GM23338 (cell line): ENCODE data around the gene CA7. TPM values are rescaled to one million over a fixed set of nuclear protein-coding genes. Genes with fewer than 3 reads are reported as not detected.

Source experiments
- EZH2 ChIP-seq: fragments of 200-600 bp; sonication (generic); IDR thresholded peaks from one replicate; pipeline ENCODE4 v1.8.0; 2017; ENCODE audit warnings: antibody characterized with exemption, mild to moderate bottlenecking, low read depth; ENCODE audit not compliant: unreplicated experiment
- EZH2phosphoT487 ChIP-seq: fragments of 200-600 bp; sonication (generic); IDR thresholded peaks from one replicate; pipeline ENCODE4 v1.8.1; 2018; ENCODE audit warnings: antibody characterized with exemption; ENCODE audit not compliant: unreplicated experiment
- STAT1 ChIP-seq: IDR thresholded peaks from one replicate; pipeline ENCODE4 v1.6.1; 2016; ENCODE audit warnings: antibody characterized with exemption; ENCODE audit not compliant: unreplicated experiment
- polyA plus RNA-seq: library from polyadenylated mRNA; unstranded; fragments of >200 nt; fragmentation: Nextera tagmentation; extraction: Ambion mirVana; gene quantifications from 2 replicates; pipeline ENCODE4 v1.2.1, GENCODE V29; 2016
- total RNA-seq: library from RNA; depleted of rRNA; stranded (reverse); fragments of >200 nt; shearing (Covaris generic); gene quantifications from 2 replicates; pipeline ENCODE4 v1.2.3, GENCODE V29; 2014
- TF ChIP-seq, protein P1 (sequence below): fragments of 250-450 bp; sonication (Bioruptor Pico); IDR thresholded peaks from 2 replicates; pipeline ENCODE4 v1.5.0; 2020; ENCODE audit warnings: mild to moderate bottlenecking, moderate library complexity
- TF ChIP-seq, protein P2 (sequence below), 2 experiments: fragments of 200-600 bp in 1 of 2; sonication (generic) in 1 of 2; conservative IDR thresholded peaks; 2 replicates each; pipeline versions ENCODE4 v1.5.1 to v1.6.1; 2016 to 2017; ENCODE audit warnings: antibody characterized with exemption in 2 of 2, low read depth in 2 of 2, mild to moderate bottlenecking in 2 of 2, moderate library complexity in 1 of 2

Gene CA7
- total and polyA plus RNA-seq, 2 experiments from 2014 or later: 2.1 to 2.8 TPM

DNA sequence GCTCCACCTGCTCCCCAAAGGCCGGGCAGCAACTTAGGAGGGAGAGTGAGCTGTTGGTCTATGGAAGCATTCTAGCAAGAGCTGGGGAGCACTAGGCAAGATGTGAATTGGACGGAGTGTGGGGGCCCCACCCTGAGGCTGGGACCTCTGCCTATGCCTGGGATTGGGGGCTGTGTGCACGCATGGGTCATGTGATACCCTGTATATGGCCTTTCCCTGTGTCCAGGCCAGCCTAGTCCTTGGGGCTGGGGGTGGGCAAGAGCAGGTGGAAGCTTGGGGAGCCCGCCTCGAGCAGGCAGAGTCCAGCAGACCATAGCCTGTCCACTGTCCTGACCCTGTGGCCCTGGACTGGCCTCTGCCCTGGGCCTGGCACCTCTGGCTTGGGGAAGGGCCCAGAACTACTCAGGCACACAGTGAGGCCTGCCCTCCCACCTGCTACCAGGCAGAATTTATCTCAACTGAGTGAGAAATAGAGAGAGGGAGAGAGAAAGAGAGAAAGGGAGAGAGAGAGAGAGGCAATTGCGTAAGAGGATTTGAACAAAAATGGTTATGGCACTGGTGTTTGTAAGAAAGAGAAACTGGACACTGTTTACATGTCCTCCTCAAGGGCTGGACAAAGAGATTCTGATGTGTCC lies 55.2 kb downstream of the CA7 start (continued):
- TF ChIP-seq, protein P1, sequence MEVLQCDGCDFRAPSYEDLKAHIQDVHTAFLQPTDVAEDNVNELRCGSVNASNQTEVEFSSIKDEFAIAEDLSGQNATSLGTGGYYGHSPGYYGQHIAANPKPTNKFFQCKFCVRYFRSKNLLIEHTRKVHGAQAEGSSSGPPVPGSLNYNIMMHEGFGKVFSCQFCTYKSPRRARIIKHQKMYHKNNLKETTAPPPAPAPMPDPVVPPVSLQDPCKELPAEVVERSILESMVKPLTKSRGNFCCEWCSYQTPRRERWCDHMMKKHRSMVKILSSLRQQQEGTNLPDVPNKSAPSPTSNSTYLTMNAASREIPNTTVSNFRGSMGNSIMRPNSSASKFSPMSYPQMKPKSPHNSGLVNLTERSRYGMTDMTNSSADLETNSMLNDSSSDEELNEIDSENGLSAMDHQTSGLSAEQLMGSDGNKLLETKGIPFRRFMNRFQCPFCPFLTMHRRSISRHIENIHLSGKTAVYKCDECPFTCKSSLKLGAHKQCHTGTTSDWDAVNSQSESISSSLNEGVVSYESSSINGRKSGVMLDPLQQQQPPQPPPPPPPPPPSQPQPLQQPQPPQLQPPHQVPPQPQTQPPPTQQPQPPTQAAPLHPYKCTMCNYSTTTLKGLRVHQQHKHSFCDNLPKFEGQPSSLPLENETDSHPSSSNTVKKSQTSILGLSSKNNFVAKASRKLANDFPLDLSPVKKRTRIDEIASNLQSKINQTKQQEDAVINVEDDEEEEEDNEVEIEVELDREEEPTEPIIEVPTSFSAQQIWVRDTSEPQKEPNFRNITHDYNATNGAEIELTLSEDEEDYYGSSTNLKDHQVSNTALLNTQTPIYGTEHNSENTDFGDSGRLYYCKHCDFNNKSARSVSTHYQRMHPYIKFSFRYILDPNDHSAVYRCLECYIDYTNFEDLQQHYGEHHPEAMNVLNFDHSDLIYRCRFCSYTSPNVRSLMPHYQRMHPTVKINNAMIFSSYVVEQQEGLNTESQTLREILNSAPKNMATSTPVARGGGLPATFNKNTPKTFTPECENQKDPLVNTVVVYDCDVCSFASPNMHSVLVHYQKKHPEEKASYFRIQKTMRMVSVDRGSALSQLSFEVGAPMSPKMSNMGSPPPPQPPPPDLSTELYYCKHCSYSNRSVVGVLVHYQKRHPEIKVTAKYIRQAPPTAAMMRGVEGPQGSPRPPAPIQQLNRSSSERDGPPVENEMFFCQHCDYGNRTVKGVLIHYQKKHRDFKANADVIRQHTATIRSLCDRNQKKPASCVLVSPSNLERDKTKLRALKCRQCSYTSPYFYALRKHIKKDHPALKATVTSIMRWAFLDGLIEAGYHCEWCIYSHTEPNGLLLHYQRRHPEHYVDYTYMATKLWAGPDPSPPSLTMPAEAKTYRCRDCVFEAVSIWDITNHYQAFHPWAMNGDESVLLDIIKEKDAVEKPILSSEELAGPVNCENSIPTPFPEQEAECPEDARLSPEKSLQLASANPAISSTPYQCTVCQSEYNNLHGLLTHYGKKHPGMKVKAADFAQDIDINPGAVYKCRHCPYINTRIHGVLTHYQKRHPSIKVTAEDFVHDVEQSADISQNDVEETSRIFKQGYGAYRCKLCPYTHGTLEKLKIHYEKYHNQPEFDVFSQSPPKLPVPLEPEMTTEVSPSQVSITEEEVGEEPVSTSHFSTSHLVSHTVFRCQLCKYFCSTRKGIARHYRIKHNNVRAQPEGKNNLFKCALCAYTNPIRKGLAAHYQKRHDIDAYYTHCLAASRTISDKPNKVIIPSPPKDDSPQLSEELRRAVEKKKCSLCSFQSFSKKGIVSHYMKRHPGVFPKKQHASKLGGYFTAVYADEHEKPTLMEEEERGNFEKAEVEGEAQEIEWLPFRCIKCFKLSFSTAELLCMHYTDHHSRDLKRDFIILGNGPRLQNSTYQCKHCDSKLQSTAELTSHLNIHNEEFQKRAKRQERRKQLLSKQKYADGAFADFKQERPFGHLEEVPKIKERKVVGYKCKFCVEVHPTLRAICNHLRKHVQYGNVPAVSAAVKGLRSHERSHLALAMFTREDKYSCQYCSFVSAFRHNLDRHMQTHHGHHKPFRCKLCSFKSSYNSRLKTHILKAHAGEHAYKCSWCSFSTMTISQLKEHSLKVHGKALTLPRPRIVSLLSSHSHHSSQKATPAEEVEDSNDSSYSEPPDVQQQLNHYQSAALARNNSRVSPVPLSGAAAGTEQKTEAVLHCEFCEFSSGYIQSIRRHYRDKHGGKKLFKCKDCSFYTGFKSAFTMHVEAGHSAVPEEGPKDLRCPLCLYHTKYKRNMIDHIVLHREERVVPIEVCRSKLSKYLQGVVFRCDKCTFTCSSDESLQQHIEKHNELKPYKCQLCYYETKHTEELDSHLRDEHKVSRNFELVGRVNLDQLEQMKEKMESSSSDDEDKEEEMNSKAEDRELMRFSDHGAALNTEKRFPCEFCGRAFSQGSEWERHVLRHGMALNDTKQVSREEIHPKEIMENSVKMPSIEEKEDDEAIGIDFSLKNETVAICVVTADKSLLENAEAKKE (CRISPR knock-in tag): no peak
- TF ChIP-seq, protein P2, sequence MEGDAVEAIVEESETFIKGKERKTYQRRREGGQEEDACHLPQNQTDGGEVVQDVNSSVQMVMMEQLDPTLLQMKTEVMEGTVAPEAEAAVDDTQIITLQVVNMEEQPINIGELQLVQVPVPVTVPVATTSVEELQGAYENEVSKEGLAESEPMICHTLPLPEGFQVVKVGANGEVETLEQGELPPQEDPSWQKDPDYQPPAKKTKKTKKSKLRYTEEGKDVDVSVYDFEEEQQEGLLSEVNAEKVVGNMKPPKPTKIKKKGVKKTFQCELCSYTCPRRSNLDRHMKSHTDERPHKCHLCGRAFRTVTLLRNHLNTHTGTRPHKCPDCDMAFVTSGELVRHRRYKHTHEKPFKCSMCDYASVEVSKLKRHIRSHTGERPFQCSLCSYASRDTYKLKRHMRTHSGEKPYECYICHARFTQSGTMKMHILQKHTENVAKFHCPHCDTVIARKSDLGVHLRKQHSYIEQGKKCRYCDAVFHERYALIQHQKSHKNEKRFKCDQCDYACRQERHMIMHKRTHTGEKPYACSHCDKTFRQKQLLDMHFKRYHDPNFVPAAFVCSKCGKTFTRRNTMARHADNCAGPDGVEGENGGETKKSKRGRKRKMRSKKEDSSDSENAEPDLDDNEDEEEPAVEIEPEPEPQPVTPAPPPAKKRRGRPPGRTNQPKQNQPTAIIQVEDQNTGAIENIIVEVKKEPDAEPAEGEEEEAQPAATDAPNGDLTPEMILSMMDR (conservative IDR thresholded peaks at IDR 0.05; ENCODE audit: low read depth in 2 of 2): no peak
- TF ChIP-seq STAT1: no peak
- TF ChIP-seq EZH2phosphoT487: no peak
- TF ChIP-seq EZH2: no peak
